Kidney epithelial cell (primary cell): ENCODE results near the gene EVI2A. TPM values are rescaled to one million over a fixed set of nuclear protein-coding genes. Genes with fewer than 3 reads are reported as not detected.
"Not testable (repeated sequence)": the region's sequence is repeated elsewhere in the genome, so short reads cannot be mapped to it uniquely, and the experiment has no call there.

ENCODE experiments used
- DNase-seq: peaks from one replicate; pipeline ENCODE4 v3.0.0-alpha.2; 2010; ENCODE audit warnings: low read depth
- H3K27me3 ChIP-seq: 2 replicates; pipeline ENCODE4 v1.6.0; 2011; ENCODE audit warnings: low read length; ENCODE audit not compliant: control insufficient read depth, insufficient read depth
- H3K36me3 ChIP-seq: 2 replicates; pipeline ENCODE4 v1.5.1; 2011; ENCODE audit warnings: low read length; ENCODE audit not compliant: control insufficient read depth, insufficient read depth
- H3K4me3 ChIP-seq: 2 replicates; pipeline ENCODE4 v1.5.1; 2011; ENCODE audit warnings: low read depth, mild to moderate bottlenecking, control low read depth, low read length
- total RNA-seq: library from RNA; depleted of rRNA; stranded (reverse); fragments of >200 nt; gene quantifications from 2 replicates; pipeline ENCODE4 v1.2.3, GENCODE V29; 2015
- TF ChIP-seq, protein P1 (sequence below): IDR thresholded peaks from 2 replicates; pipeline ENCODE4 v1.5.1; 2011; ENCODE audit warnings: mild to moderate bottlenecking, moderate library complexity, low read length, control low read depth, inconsistent platforms; ENCODE audit not compliant: insufficient read depth, poor library complexity, severe bottlenecking

The EVI2A gene
- total RNA-seq, 1 donor from 2014 or later = not detected

DNA sequence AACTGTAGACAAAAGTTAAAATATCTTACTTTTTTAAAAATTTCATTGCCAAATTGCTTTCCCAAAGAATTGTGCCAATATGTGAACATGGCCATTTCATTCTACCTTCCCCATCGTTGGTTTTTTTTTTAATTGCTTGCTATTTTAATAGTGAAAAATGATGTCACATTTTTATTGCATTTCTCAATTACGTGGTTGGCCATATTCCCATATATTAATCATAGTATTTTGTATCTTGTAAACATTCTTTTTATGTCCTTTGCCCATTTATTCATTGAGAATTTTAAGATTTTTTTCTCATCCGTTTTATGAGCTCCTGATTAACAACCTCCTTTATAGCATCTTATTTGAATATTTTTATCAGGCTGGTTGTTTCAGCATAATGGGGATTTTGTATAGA is 31.6 kb downstream of the EVI2A start:
- Histone ChIP-seq H3K27me3 (no peaks in the 10 kb centered on the region), H3K4me3 (no peak overlapping the region), H3K36me3 (no peaks in the 10 kb centered on the region)
- TF ChIP-seq, protein P1, sequence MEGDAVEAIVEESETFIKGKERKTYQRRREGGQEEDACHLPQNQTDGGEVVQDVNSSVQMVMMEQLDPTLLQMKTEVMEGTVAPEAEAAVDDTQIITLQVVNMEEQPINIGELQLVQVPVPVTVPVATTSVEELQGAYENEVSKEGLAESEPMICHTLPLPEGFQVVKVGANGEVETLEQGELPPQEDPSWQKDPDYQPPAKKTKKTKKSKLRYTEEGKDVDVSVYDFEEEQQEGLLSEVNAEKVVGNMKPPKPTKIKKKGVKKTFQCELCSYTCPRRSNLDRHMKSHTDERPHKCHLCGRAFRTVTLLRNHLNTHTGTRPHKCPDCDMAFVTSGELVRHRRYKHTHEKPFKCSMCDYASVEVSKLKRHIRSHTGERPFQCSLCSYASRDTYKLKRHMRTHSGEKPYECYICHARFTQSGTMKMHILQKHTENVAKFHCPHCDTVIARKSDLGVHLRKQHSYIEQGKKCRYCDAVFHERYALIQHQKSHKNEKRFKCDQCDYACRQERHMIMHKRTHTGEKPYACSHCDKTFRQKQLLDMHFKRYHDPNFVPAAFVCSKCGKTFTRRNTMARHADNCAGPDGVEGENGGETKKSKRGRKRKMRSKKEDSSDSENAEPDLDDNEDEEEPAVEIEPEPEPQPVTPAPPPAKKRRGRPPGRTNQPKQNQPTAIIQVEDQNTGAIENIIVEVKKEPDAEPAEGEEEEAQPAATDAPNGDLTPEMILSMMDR = no peak
- DNase-seq = no peak

DNA sequence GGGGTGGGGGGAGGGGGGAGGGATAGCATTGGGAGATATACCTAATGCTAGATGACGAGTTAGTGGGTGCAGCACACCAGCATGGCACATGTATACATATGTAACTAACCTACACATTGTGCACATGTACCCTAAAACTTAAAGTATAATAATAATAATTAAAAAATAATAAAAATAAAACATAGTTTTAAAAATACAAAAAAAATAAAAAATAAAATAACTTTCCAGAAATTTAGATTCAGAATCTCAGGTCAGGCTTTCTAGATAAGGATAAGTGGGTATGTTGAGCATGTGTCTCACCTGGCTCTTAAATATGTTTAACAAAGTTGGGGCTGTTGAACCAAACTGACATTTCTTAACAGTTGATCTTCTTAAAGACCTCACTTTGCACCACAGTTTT is 33.5 kb downstream of the EVI2A start:
- not testable (repeated sequence) for H3K4me3 ChIP-seq, H3K27me3 ChIP-seq, H3K36me3 ChIP-seq, DNase-seq

- H3K4me3 ChIP-seq = no peak overlapping the region
- H3K27me3 ChIP-seq = no peaks in the 10 kb centered on the region
- no peaks in the 10 kb centered on the region for H3K36me3 ChIP-seq
- DNase-seq = no peak
- TF ChIP-seq, protein P1 = no peak
These were observed 34.8 kb downstream of the EVI2A start for GRCh38 chr17:31286587-31286986.

GRCh38 chr17:31283841-31284240 is 37.6 kb downstream of the EVI2A start:
- Histone ChIP-seq H3K4me3 (no peak overlapping the region), H3K36me3 (no peaks in the 10 kb centered on the region), H3K27me3 (no peaks in the 10 kb centered on the region)
- no peak for DNase-seq
- TF ChIP-seq, protein P1 = no peak

- Histone ChIP-seq H3K27me3 (no peaks in the 10 kb centered on the region), H3K36me3 (no peaks in the 10 kb centered on the region)
These were observed 40.4 kb downstream of the EVI2A start for GRCh38 chr17:31281061-31281460.

GRCh38 chr17:31279401-31279800 is 42.0 kb downstream of the EVI2A start:
- TF ChIP-seq, protein P1 = no peak
- Histone ChIP-seq H3K4me3 (no peak overlapping the region), H3K27me3 (no peaks in the 10 kb centered on the region), H3K36me3 (no peaks in the 10 kb centered on the region)
- DNase-seq = no peak

More at GRCh38 chr17:31281061-31281460, 40.4 kb downstream of the EVI2A start:
- H3K4me3 ChIP-seq = no peak overlapping the region
- no peak for DNase-seq
- TF ChIP-seq, protein P1 = no peak
